ENCODE measurements around the gene PIK3CD.

PIK3CD gene

DNA sequence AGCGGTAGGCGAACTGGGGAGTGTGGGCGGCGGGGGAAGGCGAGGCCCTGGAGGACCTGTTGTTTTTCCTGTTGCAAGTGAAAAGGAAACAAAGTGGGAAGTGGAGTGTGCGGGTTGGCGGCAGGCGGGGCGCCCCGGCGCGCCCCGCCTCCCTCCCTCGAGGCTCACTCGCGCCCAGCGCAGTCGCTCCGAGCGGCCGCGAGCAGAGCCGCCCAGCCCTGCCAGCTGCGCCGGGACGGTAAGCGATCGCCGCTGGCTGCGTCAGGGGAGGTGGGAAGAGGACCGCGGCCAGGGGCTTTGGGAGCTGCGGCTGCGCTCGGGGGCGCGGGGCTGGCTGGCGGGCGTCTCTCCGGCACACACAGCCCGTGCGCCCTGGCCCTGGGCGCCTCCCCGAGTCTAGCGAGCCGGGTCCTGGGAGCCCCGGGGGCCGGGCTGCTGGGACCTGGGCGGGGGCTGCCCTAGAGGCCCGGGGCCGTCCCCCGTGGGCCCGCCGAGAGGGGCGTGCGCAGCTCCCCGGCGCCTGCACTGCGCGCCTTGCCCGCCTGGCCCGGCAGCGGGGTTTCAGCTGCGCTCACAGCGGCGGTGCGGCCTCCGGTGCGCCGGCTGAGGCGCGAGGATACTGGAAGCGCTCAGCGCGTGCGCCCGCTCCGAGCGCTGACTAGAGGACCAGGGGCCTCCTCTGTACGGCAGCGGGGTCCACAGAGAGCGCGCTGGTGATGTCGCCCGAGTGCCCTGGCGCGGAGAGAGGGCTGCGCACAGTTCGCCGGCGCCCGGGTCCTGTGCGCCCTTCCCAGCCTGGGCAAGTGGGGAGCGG is at the start of gene PIK3CD:
Gene PIK3CD, plus strand, starts transcription at position 167 of the 814 bp plus-strand sequence. CDS start 58,725 bp downstream, outside the sequence.
- DNase-seq = peak in 1 of 2 experiments; percentile 17

DNA sequence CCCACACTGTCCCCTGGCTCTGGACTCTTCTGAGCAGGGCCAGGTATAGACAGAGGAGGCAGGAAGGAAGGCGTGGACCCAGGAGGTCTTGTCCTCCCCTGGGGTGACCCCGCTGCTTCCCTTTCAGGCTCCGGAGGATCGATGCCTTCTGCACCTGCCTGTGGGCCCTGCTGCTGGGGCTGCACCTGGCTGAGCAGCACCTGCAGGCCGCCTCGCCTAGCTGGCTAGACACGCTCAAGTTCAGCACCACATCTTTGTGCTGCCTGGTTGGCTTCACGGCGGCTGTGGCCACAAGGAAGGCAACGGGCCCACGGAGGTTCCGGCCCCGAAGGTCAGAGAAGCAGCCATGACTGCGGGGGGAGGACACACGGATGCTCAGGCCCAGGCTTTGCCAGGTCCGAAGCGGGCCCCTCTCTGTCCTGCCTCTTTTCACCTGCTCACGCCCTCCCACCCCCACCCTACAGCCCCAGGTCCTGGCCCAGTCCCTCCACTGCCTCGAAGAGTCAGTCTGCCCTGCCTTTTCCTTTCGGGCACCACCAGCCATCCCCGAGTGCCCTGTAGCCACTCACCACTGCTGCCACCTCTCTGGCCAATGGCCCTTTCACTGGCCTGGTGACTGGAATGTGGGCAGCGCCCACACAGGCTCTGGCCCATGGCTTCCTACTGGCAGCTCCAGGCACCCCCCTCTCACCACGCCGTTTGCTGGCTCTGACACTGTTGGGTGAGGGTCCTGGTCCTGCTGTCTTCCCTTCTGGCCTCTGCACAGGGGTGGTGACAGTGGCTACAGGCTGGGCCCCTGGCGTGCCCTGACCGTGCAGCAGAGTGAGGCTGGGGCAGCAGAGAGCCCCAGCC is 49.4 kb upstream of the PIK3CD start:
- DNase-seq = peak in 1 of 2 experiments; percentile 62

GRCh38 chr1:9602794-9603167 is 48.8 kb upstream of the PIK3CD start:
- no peak for DNase-seq

GRCh38 chr1:9603307-9603706 is 48.2 kb upstream of the PIK3CD start:
- DNase-seq = no peak

- DNase-seq = no peak
Measured at GRCh38 chr1:9603766-9604753, 47.5 kb upstream of the PIK3CD start.

- no peak for DNase-seq
Measured at GRCh38 chr1:9604836-9605235, 46.7 kb upstream of the PIK3CD start.

DNA sequence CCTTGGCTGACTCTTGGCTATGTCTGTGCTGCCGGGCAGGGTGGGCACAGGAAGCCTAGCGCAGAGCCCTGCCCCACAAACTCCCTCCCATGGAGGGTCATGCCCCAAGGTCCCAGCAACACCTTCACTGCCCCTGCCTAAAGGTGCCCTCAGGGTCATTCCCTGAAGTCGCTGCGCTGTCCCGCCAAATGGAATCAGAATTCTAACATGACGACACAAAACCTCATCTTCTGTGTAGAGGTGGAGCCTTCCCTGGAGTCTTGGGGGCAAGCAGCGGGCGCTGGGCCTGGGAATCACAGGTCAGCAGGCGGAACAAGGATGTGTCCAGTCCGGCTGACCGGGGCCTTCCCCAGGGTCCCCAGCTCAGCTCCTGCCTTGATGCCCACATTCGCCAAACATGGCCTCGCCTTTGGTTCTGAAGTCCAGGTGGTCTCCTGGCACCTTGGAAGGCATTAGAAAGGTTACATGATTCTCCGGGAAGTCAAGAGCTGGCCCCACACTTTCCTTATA is 45.5 kb upstream of the PIK3CD start:
- no peak for DNase-seq

DNA sequence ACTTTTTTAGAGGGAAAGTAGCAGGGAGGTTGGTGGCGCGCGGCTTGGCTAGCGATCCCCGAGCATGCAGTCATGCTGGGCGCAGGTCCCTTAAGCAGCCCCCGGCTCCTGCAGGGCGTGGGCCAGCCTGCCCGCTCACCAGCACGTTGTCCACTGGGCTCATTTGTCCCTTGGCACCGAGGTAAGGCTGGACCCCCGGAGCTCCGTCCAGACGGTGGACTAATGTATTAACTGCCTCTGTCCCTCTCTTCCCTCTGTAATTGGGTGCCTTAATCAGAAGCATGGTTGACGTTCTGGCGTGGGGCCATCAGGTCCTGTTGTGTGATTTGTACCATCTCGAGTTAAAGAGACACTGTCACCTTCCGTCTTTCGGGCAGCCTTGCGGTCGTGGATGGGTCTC is 45.1 kb upstream of the PIK3CD start:
- no peak for DNase-seq

DNA sequence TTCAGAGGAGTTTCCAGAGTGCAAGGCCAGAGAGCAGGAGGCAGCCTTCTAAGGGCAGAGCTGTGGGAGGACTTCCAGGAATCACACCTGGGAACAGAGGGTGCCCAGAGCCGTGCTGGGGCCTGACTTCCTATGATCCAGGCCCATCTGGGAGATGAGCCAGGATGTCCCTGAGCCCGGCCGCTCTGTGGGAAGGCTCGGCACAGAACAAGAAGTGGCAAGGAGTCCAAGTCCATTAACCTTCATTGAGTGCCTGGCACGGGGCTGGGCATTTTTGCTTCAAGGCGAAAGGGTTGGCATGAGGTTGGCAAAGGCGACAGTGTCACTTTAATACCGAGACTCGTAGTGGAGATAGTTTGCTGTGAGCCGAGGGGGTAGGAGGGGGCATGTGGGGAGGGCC is 44.6 kb upstream of the PIK3CD start:
- no peak for DNase-seq

DNA sequence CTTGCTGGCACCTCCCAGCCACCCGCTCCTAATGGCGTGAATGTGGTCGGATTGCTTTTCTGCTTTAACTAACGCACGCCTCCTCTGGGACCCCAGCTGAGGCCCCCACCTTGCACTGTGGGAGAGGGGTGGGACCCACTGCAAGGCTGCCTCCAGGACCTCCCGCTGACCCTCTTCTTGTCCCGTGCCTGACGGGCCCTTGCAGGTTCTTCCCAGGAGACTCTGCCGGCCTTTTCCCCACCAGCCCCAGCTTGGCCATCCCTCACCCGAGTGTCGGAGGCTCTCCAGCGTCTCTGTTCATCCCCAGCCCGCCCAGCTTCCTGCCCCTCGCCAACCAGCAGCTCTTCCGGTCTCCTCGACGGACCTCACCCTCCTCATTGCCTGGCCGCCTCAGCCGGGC is 44.2 kb upstream of the PIK3CD start:
- DNase-seq = no peak

DNA sequence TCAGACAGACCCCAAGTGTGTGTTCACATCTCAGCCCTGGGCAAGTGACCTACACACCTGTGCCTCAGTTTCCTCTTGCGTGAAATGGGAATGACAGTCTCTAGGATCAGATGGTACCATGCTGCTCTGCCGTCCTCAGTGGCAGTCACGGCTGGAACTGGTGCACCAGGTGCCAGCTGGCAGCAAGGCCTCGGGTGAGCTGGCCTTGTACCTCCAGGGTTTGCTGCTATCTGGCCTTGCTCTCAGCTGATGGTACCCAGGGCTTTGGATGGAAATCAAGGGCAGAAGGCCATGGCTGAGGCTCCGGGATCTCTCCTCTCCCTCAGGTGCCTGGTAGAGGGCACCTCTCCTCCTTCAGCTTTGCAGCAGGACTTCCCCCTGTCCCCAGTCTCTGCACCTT is 41.5 kb upstream of the PIK3CD start:
- DNase-seq = no peak

DNA sequence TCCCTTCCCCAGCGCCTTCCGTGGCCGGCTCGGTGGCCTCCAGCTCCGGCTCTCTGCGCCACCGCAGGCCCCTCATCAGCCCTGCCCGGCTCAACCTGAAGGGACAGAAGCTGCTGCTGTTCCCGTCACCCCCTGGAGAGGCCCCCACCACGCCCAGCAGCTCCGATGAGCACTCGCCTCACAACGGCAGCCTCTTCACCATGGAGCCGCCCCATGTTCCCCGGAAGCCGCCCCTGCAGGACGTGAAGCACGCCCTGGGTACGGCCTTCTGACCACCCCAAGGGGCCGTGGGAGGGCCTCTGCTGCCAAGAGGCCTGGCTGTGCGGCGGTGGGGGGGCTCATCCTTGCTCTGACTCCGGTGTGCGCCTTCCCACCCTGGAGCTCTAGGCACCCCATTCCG is 41.0 kb upstream of the PIK3CD start:
- no peak for DNase-seq

- DNase-seq = no peak
Measured at GRCh38 chr1:9611716-9612115, 39.8 kb upstream of the PIK3CD start.

DNA sequence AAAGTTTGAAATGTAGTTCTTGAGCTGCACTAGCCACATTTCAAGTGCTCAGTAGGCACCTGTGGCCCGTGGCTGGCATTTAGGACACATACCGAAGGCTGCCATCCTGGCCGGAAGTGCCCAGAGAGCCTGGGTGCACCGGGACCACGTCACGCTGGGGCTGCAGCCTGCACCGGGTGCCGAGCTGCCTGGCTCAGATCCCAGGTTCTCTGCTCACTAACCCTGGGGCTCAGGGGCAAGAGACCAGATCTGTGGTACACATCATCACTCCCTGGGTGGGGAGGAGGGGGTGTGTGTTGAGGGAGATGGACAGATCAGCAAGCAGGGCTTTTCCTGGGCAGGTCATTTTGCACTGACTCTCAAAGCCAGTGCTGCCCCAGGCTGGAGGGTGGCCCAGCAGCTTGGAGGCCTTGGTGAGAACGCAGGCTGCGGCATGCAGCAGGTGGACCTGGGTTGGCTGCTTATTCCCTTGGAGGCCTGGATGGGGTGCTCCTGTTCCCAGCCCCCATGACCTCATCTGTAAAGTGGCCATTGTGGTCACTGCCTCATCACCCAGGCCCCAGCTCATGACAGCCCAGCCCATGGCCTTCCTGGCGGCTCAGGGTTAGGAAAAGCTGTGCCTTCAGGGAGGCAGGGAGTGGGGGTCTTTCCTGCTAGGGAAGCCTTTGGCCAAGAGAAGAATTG is 39.2 kb upstream of the PIK3CD start:
- DNase-seq = no peak

GRCh38 chr1:9612871-9613624 is 38.5 kb upstream of the PIK3CD start:
- DNase-seq = no peak

- DNase-seq = no peak
Measured at GRCh38 chr1:9613625-9614299, 37.8 kb upstream of the PIK3CD start.

DNA sequence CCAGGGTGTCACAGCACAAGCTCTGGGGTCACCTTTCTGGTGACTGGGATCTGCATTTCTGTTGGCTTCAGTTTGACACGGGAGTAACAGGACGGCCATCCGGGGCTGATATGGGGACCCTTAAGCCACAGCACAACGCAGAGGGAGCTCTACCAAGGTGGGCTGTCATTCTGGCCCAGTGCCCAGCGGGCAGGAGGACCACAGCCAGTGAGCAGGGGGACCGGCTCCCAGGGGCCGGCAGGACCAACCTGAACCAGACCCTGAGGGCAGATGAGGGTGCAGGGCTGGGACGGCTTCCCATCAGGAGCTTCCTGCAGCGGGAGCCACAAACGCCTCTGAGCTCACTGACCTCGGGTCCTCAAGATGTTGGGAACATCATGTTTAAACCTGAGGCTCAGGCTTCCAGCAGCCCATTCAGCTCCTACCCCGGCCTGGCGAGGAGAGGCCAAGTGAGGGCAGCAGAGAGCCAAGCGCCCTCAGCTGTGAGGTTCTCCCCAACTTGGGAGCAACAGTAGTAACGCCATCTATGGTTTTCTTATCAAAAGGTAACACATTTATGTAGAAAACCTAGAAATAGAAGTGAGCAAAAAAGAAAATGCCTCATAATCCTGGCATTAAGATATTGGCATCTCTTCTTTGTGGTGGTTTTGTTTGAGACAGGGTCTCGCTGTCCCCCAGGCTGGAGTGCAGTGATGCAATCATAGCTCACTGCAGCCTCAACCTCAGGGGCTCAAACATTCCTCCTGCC is 36.0 kb upstream of the PIK3CD start:
- peak in 1 of 2 experiments; percentile 8 for DNase-seq

DNA sequence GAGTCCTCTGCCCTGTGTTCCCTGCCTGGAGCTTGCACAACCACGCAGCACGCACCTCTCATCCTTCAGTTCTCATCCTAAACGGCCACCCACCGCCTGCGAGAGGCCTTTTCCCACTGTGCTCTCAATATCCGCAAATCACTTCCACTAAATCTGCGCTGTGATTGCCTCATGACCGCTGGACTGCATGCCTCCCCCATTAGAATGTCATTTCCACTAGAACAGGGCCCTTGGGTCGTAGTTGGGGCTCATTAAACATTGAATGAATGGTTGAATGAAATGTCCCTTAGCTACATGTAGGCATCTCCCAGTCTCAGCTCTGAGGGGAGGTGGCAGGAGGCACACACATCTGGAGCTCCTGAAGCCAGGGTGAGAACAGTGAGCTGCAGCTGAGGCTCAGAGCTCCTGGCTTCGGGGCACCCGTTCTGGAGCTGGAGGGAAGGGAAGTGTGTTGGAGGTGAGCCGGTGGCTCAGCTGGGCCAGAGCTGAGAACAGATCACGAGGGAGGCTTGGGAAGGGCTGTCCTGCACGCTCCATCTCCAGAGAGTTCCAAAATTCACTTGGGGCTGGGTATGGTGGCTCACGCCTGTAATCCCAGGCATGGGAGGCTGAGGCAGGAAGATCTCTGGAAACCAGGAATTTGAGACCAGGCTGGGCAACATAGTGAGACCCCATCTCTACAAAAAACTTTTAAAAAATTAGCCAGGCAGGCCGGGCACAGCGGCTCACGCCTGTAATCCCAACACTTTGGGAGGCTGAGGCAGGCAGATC is 32.4 kb upstream of the PIK3CD start:
- DNase-seq = no peak

- no peak for DNase-seq
Measured at GRCh38 chr1:9621032-9621431, 30.5 kb upstream of the PIK3CD start.
